Mammary epithelial cell (primary cell): Measurements from ENCODE around the gene CDH20.

Experiments used
- EZH2 ChIP-seq: IDR thresholded peaks from 2 replicates; pipeline ENCODE4 v1.6.1; 2012; ENCODE audit warnings: low read length, inconsistent platforms, borderline replicate concordance
- TF ChIP-seq, protein P1 (sequence below), 2 donors: IDR thresholded peaks in 1 of 2; conservative IDR thresholded peaks in 1 of 2; 2 replicates each; pipeline ENCODE4 v1.5.1; 2011 to 2012; ENCODE audit warnings: inconsistent platforms in 2 of 2, low read length in 2 of 2, mild to moderate bottlenecking in 2 of 2, control low read depth in 1 of 2, low read depth in 1 of 2; ENCODE audit not compliant: insufficient read depth in 1 of 2; ENCODE audit errors: extremely low read depth in 1 of 2

- TF ChIP-seq, protein P1, sequence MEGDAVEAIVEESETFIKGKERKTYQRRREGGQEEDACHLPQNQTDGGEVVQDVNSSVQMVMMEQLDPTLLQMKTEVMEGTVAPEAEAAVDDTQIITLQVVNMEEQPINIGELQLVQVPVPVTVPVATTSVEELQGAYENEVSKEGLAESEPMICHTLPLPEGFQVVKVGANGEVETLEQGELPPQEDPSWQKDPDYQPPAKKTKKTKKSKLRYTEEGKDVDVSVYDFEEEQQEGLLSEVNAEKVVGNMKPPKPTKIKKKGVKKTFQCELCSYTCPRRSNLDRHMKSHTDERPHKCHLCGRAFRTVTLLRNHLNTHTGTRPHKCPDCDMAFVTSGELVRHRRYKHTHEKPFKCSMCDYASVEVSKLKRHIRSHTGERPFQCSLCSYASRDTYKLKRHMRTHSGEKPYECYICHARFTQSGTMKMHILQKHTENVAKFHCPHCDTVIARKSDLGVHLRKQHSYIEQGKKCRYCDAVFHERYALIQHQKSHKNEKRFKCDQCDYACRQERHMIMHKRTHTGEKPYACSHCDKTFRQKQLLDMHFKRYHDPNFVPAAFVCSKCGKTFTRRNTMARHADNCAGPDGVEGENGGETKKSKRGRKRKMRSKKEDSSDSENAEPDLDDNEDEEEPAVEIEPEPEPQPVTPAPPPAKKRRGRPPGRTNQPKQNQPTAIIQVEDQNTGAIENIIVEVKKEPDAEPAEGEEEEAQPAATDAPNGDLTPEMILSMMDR (conservative IDR thresholded peaks at IDR 0.05 in 1 of 2, IDR thresholded peaks at IDR 0.05 in 1 of 2; ENCODE audit: extremely low read depth in 1 of 2, insufficient read depth in 1 of 2, low read depth in 1 of 2, low read length in 2 of 2) = no peak
- no peak for TF ChIP-seq EZH2
These were observed 2.7 kb downstream of the CDH20 start for GRCh38 chr18:61335684-61336555.
